CD4-positive, CD25-positive, alpha-beta regulatory T cell (primary cell): ENCODE results near the gene SPON2. TPM values are rescaled to one million over a fixed set of nuclear protein-coding genes. Genes with fewer than 3 reads are reported as not detected.
"Not testable (repeated sequence)": the region's sequence is repeated elsewhere in the genome, so short reads cannot be mapped to it uniquely, and the experiment has no call there.

Source experiments
- ATAC-seq, 2 donors: fragments of 150-1000 bp; cut with Tn5 transposase; one replicate each; pipeline ENCODE4 v1.10.0; 2021; ENCODE audit warnings: low read depth in 2 of 2, moderate number of reproducible peaks in 2 of 2, moderate library complexity in 1 of 2
- DNase-seq, 3 donors: peaks; one replicate each; pipeline versions ENCODE4 v3.0.0 to v3.0.0-alpha.2; 2012 to 2022; ENCODE audit warnings: mixed read lengths in 1 of 3
- H3K27ac ChIP-seq: one replicate; pipeline ENCODE4 v1.7.0; 2013; ENCODE audit warnings: mild to moderate bottlenecking, low read length; ENCODE audit not compliant: insufficient read depth, poor library complexity, severe bottlenecking
- H3K27me3 ChIP-seq: one replicate; pipeline ENCODE4 v1.7.0; 2013; ENCODE audit warnings: low read length; ENCODE audit not compliant: control insufficient read depth, insufficient read depth
- H3K36me3 ChIP-seq: one replicate; pipeline ENCODE4 v1.7.0; 2013; ENCODE audit warnings: mild to moderate bottlenecking, low read length, moderate library complexity; ENCODE audit not compliant: control insufficient read depth, insufficient read depth
- H3K4me1 ChIP-seq: 2 replicates; pipeline ENCODE4 v1.7.0; 2013; ENCODE audit warnings: mild to moderate bottlenecking, low read length; ENCODE audit not compliant: insufficient read depth, control insufficient read depth, poor library complexity, severe bottlenecking
- H3K4me3 ChIP-seq: one replicate; pipeline ENCODE4 v1.7.0; 2013; ENCODE audit warnings: low read depth, mild to moderate bottlenecking, low read length, moderate library complexity
- H3K9me3 ChIP-seq, 2 experiments: 1 replicate in 1 of 2; 2 replicates in 1 of 2; pipeline ENCODE4 v1.7.0; 2013; ENCODE audit warnings: low read length in 2 of 2, mild to moderate bottlenecking in 1 of 2, moderate library complexity in 1 of 2; ENCODE audit not compliant: control insufficient read depth in 2 of 2
- H3K27ac Mint-ChIP-seq, 3 donors: one replicate each; pipeline ENCODE4 v1.8.0; 2020 to 2022; ENCODE audit warnings: mild to moderate bottlenecking in 3 of 3, mixed read lengths in 3 of 3, moderate library complexity in 2 of 3
- H3K27me3 Mint-ChIP-seq: one replicate; pipeline ENCODE4 v1.8.0; 2022; ENCODE audit warnings: mild to moderate bottlenecking, mixed read lengths
- H3K36me3 Mint-ChIP-seq: one replicate; pipeline ENCODE4 v1.8.0; 2020; ENCODE audit warnings: mixed read lengths
- H3K4me1 Mint-ChIP-seq, 4 donors: one replicate each; pipeline ENCODE4 v1.8.0; 2020 to 2022; ENCODE audit warnings: mixed read lengths in 4 of 4, mild to moderate bottlenecking in 1 of 4
- H3K4me3 Mint-ChIP-seq, 4 donors: one replicate each; pipeline ENCODE4 v1.8.0; 2020 to 2022; ENCODE audit warnings: mild to moderate bottlenecking in 4 of 4, mixed read lengths in 4 of 4, moderate library complexity in 3 of 4
- H3K9me3 Mint-ChIP-seq, 7 donors: one replicate each; pipeline ENCODE4 v1.8.0; 2020 to 2022; ENCODE audit warnings: mixed read lengths in 7 of 7, mild to moderate bottlenecking in 3 of 7, moderate library complexity in 2 of 7
- polyA plus RNA-seq, 4 donors: library from polyadenylated mRNA; unstranded; fragments of 300-500 nt; fragmentation: Illumina TruSeq; gene quantifications; one replicate each; pipeline ENCODE4 v1.2.3, GENCODE V29; 2021
- total RNA-seq: library from RNA; stranded (reverse); gene quantifications from one replicate; pipeline ENCODE4 v1.2.3, GENCODE V29; 2022

Gene SPON2
- total and polyA plus RNA-seq, 5 donors from 2014 or later = 3.4 to 23.9 (median 6.2) TPM

DNA sequence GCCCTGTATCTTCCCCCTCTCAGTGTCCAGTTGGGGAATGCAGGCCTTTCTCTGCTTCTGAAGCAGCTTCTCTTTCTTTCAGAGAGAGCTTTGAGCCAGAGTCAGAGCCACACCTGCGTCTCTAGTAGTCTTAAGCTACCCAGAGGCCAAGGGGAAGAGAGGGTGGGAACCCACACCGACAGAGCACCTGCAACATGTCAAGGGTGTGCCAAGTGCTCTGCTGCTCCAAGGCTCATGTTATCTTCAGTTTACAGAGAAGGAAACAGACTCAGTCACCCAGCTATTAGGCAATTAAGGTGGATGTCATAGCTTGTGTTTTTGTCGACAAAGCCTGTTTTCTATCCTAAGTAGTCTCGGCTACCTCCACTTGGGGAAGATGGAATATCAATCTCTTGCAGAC, 36.3 kb downstream of the SPON2 start:
- peak overlapping the region in 2 of 3 donors; percentile 35 to 61 for H3K27ac Mint-ChIP-seq
- H3K27me3 ChIP-seq = peaks cover 8% of the 10 kb centered on the region
- H3K27me3 Mint-ChIP-seq = peaks cover 23% of the 10 kb centered on the region
- no peaks in the 10 kb centered on the region for H3K36me3 ChIP-seq
- peak overlapping the region in 2 of 4 donors; percentile 7 to 37 for H3K4me3 Mint-ChIP-seq
- DNase-seq = peak in 2 of 3 donors; percentile 11 to 64
- H3K9me3 ChIP-seq = no peaks in the 10 kb centered on the region
- H3K27ac ChIP-seq = no peak overlapping the region
- peaks cover 12 to 24% (median 16%) of the 10 kb centered on the region in 4 donors for H3K4me1 Mint-ChIP-seq
- H3K4me3 ChIP-seq = no peak overlapping the region
- H3K9me3 Mint-ChIP-seq = peaks cover 0 to 1% (median 0%) of the 10 kb centered on the region in 7 donors
- no peaks in the 10 kb centered on the region for H3K36me3 Mint-ChIP-seq
- ATAC-seq = peak in 1 of 2 donors; percentile 50
- H3K4me1 ChIP-seq = peaks cover 10% of the 10 kb centered on the region

DNA sequence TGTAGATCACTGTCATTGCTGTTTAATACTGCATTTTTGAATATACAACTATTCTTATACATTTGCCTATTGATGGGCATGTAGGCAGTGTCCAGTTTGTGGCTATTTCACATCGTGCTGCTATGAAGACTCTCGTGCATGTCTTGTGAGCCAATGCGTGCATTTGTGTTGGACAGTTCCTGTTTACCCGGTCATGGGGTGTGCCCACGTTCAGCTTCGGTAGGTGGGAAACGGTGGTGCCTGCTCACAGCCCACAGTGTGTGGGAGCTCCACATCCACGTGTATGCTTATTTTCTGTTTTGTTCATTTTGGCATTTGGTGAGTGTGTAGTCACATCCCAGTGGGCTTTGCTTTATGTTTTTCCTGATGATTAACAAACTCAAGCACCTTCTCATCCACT, 39.4 kb downstream of the SPON2 start:
- Mint-ChIP-seq H3K4me3 (no peak overlapping the region), H3K36me3 (no peaks in the 10 kb centered on the region), H3K9me3 (peaks cover 0 to 3% (median 0%) of the 10 kb centered on the region in 7 donors), H3K4me1 (peaks cover 12 to 27% (median 15%) of the 10 kb centered on the region in 4 donors), H3K27ac (no peak overlapping the region), H3K27me3 (peaks cover 7% of the 10 kb centered on the region)
- no peak overlapping the region for H3K4me3 ChIP-seq
- H3K9me3 ChIP-seq = no peaks in the 10 kb centered on the region
- H3K27ac ChIP-seq = no peak overlapping the region
- DNase-seq = no peak
- no peak for ATAC-seq
- no peaks in the 10 kb centered on the region for H3K36me3 ChIP-seq
- H3K4me1 ChIP-seq = peaks cover 10% of the 10 kb centered on the region
- H3K27me3 ChIP-seq = peaks cover 2% of the 10 kb centered on the region

DNA sequence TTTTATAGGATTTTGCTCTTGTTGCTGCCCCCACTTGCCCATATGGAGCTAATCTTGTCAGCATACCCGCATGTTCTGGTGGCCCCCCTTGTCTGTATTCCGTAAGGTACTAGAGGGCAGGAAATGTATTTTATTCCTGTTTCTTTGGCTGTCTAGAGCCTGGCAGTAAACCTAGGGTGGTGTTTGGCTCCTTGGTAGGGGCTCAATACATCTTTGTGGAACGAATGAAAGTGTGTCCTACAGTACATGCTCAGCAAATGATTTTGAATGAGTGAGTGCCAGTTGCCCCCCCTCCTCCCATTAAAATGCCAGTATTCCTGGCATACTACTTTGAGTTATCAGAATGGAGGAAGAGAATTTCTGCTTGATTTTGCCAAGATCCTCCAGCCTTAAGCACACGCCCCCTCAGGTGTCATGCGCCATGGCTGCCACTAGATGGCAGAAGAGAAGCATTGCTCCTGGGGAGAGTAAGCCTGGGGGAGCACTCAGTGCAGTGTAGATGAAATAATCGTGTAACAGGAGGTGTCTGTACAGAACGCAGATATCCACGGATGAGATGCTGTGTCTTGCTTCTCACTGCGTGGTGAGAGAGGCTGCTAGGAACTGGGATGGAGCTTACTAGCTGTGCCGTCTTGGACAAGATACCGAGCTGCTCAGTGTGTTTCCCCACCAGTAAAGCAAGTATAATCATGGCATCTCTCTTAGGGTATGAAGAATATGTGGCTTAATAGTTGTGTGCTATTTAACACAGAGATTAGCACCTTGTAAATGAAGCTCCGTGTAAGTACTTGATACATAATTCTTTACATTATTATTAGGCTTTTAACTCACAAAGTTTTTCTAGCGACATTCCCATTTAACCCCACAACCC, 41.8 kb downstream of the SPON2 start:
- Mint-ChIP-seq H3K27me3 (peaks cover 12% of the 10 kb centered on the region), H3K36me3 (no peaks in the 10 kb centered on the region), H3K27ac (peak overlapping the region in 1 of 3 donors; percentile 11), H3K9me3 (peaks cover 0 to 3% (median 0%) of the 10 kb centered on the region in 7 donors), H3K4me3 (no peak overlapping the region), H3K4me1 (peaks cover 0 to 6% (median 2%) of the 10 kb centered on the region in 4 donors)
- H3K9me3 ChIP-seq = no peaks in the 10 kb centered on the region
- no peaks in the 10 kb centered on the region for H3K4me1 ChIP-seq
- ATAC-seq (peak; percentile 96 to 99), DNase-seq (peak; percentile 60 to 88 (median 80))
- H3K36me3 ChIP-seq = no peaks in the 10 kb centered on the region
- H3K27ac ChIP-seq = no peak overlapping the region
- no peak overlapping the region for H3K4me3 ChIP-seq
- H3K27me3 ChIP-seq = peaks cover 5% of the 10 kb centered on the region

DNA sequence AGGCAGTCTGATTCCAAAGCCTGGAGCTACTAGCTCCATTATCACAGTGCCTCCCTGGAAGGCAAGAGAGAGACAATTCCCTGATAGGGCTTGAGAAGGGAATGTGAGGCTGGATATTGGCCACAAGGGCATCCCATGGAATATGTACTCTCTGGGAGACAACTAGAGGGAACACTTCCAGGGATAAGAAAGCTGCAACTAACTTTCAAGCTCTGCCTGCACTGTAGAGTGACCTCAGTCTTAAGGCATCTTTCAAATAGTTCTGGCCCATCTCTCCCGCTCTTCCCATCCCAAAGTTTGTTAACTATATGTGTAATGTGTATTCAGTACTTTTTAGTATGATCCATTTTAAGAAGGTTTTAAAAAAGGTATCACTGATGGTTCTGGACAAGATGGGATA, 45.9 kb downstream of the SPON2 start:
- Mint-ChIP-seq H3K27ac (no peak overlapping the region), H3K27me3 (peaks cover 20% of the 10 kb centered on the region), H3K36me3 (no peaks in the 10 kb centered on the region), H3K9me3 (peaks cover 0 to 1% (median 0%) of the 10 kb centered on the region in 7 donors), H3K4me3 (no peak overlapping the region), H3K4me1 (peaks cover 0 to 6% (median 2%) of the 10 kb centered on the region in 4 donors)
- Histone ChIP-seq H3K36me3 (no peaks in the 10 kb centered on the region), H3K27ac (no peak overlapping the region), H3K4me1 (no peaks in the 10 kb centered on the region), H3K9me3 (no peaks in the 10 kb centered on the region), H3K27me3 (peaks cover 5% of the 10 kb centered on the region), H3K4me3 (no peak overlapping the region)
- no peak for ATAC-seq
- no peak for DNase-seq

DNA sequence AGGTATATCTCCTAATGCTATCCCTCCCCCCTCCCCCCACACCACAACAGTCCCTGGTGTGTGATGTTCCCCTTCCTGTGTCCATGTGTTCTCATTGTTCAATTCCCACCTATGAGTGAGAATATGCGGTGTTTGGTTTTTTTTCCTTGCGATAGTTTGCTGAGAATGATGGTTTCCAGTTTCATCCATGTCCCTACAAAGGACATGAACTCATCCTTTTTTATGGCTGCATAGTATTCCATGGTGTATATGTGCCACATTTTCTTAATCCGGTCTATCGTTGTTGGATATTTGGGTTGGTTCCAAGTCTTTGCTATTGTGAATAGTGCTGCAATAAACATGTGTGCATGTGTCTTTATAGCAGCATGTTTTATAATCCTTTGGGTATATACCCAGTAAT, 46.9 kb downstream of the SPON2 start:
- H3K4me3 Mint-ChIP-seq, H3K27ac ChIP-seq, H3K27me3 ChIP-seq, H3K27ac Mint-ChIP-seq, ATAC-seq, DNase-seq, H3K9me3 Mint-ChIP-seq, H3K36me3 ChIP-seq, H3K4me3 ChIP-seq, H3K4me1 Mint-ChIP-seq, H3K36me3 Mint-ChIP-seq, H3K9me3 ChIP-seq, H3K4me1 ChIP-seq: not testable (repeated sequence)
- H3K27me3 Mint-ChIP-seq = peaks cover 20% of the 10 kb centered on the region

DNA sequence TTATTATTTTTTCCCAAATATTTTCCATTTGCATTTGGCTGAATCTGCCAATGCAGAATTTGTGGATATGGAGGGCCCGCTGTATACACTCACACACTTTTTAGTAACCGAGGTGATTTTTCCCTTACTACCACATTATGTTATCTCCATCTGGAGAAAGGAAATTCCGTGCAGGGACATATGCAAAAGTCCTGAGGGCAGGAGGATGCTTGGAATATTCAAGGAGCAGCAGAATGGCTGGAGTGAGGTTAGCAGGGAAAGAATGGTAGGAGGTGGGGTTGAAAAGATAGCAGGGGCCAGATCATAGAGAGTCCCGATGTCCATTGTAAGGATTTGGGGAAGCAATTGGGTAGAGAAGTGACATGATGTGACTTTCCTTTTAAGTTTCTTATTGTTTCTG, 47.6 kb downstream of the SPON2 start:
- Mint-ChIP-seq H3K4me1 (no peaks in the 10 kb centered on the region), H3K4me3 (no peak overlapping the region), H3K27me3 (peaks cover 25% of the 10 kb centered on the region), H3K27ac (no peak overlapping the region), H3K9me3 (peaks cover 0 to 1% (median 0%) of the 10 kb centered on the region in 7 donors), H3K36me3 (no peaks in the 10 kb centered on the region)
- H3K36me3 ChIP-seq = no peaks in the 10 kb centered on the region
- H3K27me3 ChIP-seq = peaks cover 5% of the 10 kb centered on the region
- no peak overlapping the region for H3K27ac ChIP-seq
- H3K4me1 ChIP-seq = no peaks in the 10 kb centered on the region
- no peak for ATAC-seq
- H3K9me3 ChIP-seq = no peaks in the 10 kb centered on the region
- no peak overlapping the region for H3K4me3 ChIP-seq
- no peak for DNase-seq

DNA sequence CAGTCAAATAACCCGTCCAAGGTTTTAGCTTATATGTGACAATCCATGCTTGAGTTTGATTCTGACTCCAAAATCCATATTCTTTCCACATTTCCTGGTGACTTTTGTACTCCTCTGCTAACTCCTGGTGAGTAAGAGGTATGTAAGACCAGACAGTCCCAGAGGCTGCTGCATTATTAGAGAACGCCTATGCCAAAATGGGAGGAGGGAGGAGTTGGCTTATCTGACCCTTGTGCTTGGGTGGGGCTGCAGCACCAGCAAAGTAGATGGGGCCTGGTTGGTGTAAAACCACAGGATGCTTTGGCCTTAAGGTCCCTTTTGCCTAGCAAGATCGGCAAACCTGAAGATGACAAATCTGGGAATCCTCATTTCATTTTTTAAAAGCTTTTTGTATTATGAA, 49.9 kb downstream of the SPON2 start:
- Histone ChIP-seq H3K9me3 (no peaks in the 10 kb centered on the region), H3K27ac (no peak overlapping the region), H3K36me3 (no peaks in the 10 kb centered on the region), H3K27me3 (peaks cover 11% of the 10 kb centered on the region), H3K4me3 (no peak overlapping the region), H3K4me1 (no peaks in the 10 kb centered on the region)
- H3K4me3 Mint-ChIP-seq = no peak overlapping the region
- H3K27ac Mint-ChIP-seq = no peak overlapping the region
- no peak for ATAC-seq
- H3K36me3 Mint-ChIP-seq = no peaks in the 10 kb centered on the region
- DNase-seq = no peak
- no peaks in the 10 kb centered on the region for H3K9me3 Mint-ChIP-seq
- H3K27me3 Mint-ChIP-seq = peaks cover 36% of the 10 kb centered on the region
- peaks cover 0 to 2% (median 0%) of the 10 kb centered on the region in 4 donors for H3K4me1 Mint-ChIP-seq
